Measurements from ENCODE around the gene DNAJC16. TPM values are rescaled to one million over a fixed set of nuclear protein-coding genes. Genes with fewer than 3 reads are reported as not detected.
"Not testable (repeated sequence)": the region's sequence is repeated elsewhere in the genome, so short reads cannot be mapped to it uniquely, and the experiment has no call there.

The DNAJC16 gene
- total RNA-seq = 10 to 100 TPM; 10.2 to 18.7 (median 13.8) TPM

- H3K27ac ChIP-seq = peak within 1 kb of the TSS; percentile 85 to 100 (median 96)
- H3K36me3 ChIP-seq = peaks cover 0 to 14% of the 10 kb centered on the region in 2 donors
- peak within 1 kb of the TSS; percentile 57 to 94 for H3K4me3 ChIP-seq
- H3K4me1 ChIP-seq = peaks cover 0 to 53% (median 11%) of the 10 kb centered on the region in 3 donors
- H3K27me3 ChIP-seq = no peaks in the 10 kb centered on the region
- H3K9me3 ChIP-seq = no peaks in the 10 kb centered on the region
- peak in 3 of 4 experiments; percentile 17 to 46 (median 24) for TF ChIP-seq CTCF (IDR thresholded peaks at IDR 0.05)
- TF ChIP-seq EP300 (IDR thresholded peaks at IDR 0.05) = no peak
- TF ChIP-seq POLR2A (IDR thresholded peaks at IDR 0.05) = peak; percentile 70 to 75
- peak; percentile 98 for TF ChIP-seq POLR2AphosphoS5 (IDR thresholded peaks at IDR 0.05)
- ATAC-seq = peak; percentile 74
- 0 to 1% methylated on average over 1 to 14 of the region's 65 CpGs for WGBS, 2 donors (ENCODE audit: low coverage in 1 of 2)
Observed at GRCh38 chr1:15526490-15527339, at the start of gene DNAJC16. Gene DNAJC16, plus strand, starts transcription at chr1:15526848. Its CDS starts 2,258 bp downstream, at chr1:15529106.

GRCh38 chr1:15476927-15477326 is 49.7 kb upstream of the DNAJC16 start:
- TF ChIP-seq EP300 (IDR thresholded peaks at IDR 0.05) (no peak), POLR2A (IDR thresholded peaks at IDR 0.05) (no peak), POLR2AphosphoS5 (IDR thresholded peaks at IDR 0.05) (no peak), CTCF (IDR thresholded peaks at IDR 0.05) (no peak)
- no peaks in the 10 kb centered on the region for H3K4me1 ChIP-seq
- H3K9me3 ChIP-seq = no peaks in the 10 kb centered on the region
- no peaks in the 10 kb centered on the region for H3K27me3 ChIP-seq
- no peak overlapping the region for H3K27ac ChIP-seq
- 89 to 92% methylated on average over 1 to 3 of the region's 3 CpGs for WGBS, 2 donors (ENCODE audit: low coverage in 1 of 2)
- no peak overlapping the region for H3K4me3 ChIP-seq
- no peak for ATAC-seq
- no peaks in the 10 kb centered on the region for H3K36me3 ChIP-seq

- Histone ChIP-seq H3K4me3 (no peak overlapping the region), H3K36me3 (no peaks in the 10 kb centered on the region), H3K9me3 (no peaks in the 10 kb centered on the region), H3K4me1 (no peaks in the 10 kb centered on the region), H3K27ac (no peak overlapping the region), H3K27me3 (no peaks in the 10 kb centered on the region)
- ATAC-seq = no peak
- no peak for TF ChIP-seq POLR2A (IDR thresholded peaks at IDR 0.05)
- no peak for TF ChIP-seq POLR2AphosphoS5 (IDR thresholded peaks at IDR 0.05)
- no peak for TF ChIP-seq CTCF (IDR thresholded peaks at IDR 0.05)
- TF ChIP-seq EP300 (IDR thresholded peaks at IDR 0.05) = no peak
- 88 to 93% methylated on average over 3 to 5 of the region's 5 CpGs for WGBS, 2 donors (ENCODE audit: low coverage in 1 of 2)
Observed at GRCh38 chr1:15477646-15478212, 48.9 kb upstream of the DNAJC16 start.

- Histone ChIP-seq H3K27ac (no peak overlapping the region), H3K36me3 (peaks cover 0 to 9% of the 10 kb centered on the region in 2 donors), H3K4me3 (no peak overlapping the region), H3K27me3 (no peaks in the 10 kb centered on the region), H3K4me1 (no peaks in the 10 kb centered on the region), H3K9me3 (no peaks in the 10 kb centered on the region)
- WGBS, 2 donors (ENCODE audit: low coverage in 1 of 2) = 87 to 94% methylated on average over 8 to 10 of the region's 11 CpGs
- ATAC-seq = no peak
- TF ChIP-seq POLR2AphosphoS5 (IDR thresholded peaks at IDR 0.05) (no peak), EP300 (IDR thresholded peaks at IDR 0.05) (no peak), CTCF (IDR thresholded peaks at IDR 0.05) (no peak), POLR2A (IDR thresholded peaks at IDR 0.05) (no peak)
Observed at GRCh38 chr1:15479654-15480347, 46.8 kb upstream of the DNAJC16 start.

- H3K36me3 ChIP-seq = peaks cover 0 to 27% of the 10 kb centered on the region in 2 donors
- not testable (repeated sequence) for H3K27ac ChIP-seq, H3K4me3 ChIP-seq, H3K9me3 ChIP-seq, H3K27me3 ChIP-seq, ATAC-seq, H3K4me1 ChIP-seq
- WGBS, 2 donors (ENCODE audit: low coverage in 1 of 2) = 87 to 94% methylated on average over 3 of the region's 6 CpGs
Observed at GRCh38 chr1:15482455-15482854, 44.2 kb upstream of the DNAJC16 start.

- H3K27ac ChIP-seq, H3K4me1 ChIP-seq, ATAC-seq, H3K27me3 ChIP-seq, H3K9me3 ChIP-seq, H3K4me3 ChIP-seq: not testable (repeated sequence)
- WGBS, 2 donors (ENCODE audit: low coverage in 1 of 2) = 58 to 80% methylated on average over 2 to 4 of the region's 16 CpGs
- peaks cover 0 to 27% of the 10 kb centered on the region in 2 donors for H3K36me3 ChIP-seq
Observed at GRCh38 chr1:15482983-15483543, 43.6 kb upstream of the DNAJC16 start.
